ENCODE data around the gene NRXN3. TPM values are rescaled to one million over a fixed set of nuclear protein-coding genes. Genes with fewer than 3 reads are reported as not detected.

The NRXN3 gene
- total and polyA plus RNA-seq, 2 of the 13 experiments (the other 11 are each of a cell fraction or from before 2014, with no cell fraction given): 0.03 TPM; not detected in 1

GRCh38 chr14:78598046-78598920, 428.1 kb downstream of the NRXN3 start:
- Histone ChIP-seq H3K9ac (ENCODE audit: insufficient read depth, low read depth, low read length) (no peak overlapping the region), H3K79me2 (ENCODE audit: insufficient read depth, low read length) (no peaks in the 10 kb centered on the region), H2AFZ (ENCODE audit: low read length) (no peak overlapping the region), H3K9me3 (ENCODE audit: low read length) (no peaks in the 10 kb centered on the region), H3K4me2 (ENCODE audit: low read depth, low read length) (no peak overlapping the region), H4K20me1 (ENCODE audit: insufficient read depth, low read length) (no peaks in the 10 kb centered on the region), H3K27ac (ENCODE audit: extremely low read length, insufficient read depth, low read length) (no peak overlapping the region), H3K4me3 (replicated peaks in 1 of 3; ENCODE audit: insufficient read depth in 1 of 3, low read depth in 2 of 3, low read length in 3 of 3) (no peak overlapping the region), H3K27me3 (ENCODE audit: control insufficient read depth in 1 of 2, insufficient read depth in 2 of 2, low read length in 2 of 2) (no peaks in the 10 kb centered on the region), H3K4me1 (ENCODE audit: insufficient read depth, low read length) (no peaks in the 10 kb centered on the region), H3K36me3 (replicated peaks in 1 of 2; ENCODE audit: control insufficient read depth in 1 of 2, insufficient read depth in 2 of 2, low read length in 2 of 2) (no peaks in the 10 kb centered on the region)
- FAIRE-seq (peak; percentile 58), ATAC-seq (peak; percentile 99), DNase-seq (ENCODE audit: low spot score) (peak; percentile 44)
- whole genome bisulfite sequencing (ENCODE audit: low lambda C conversion rate): 33% methylated on average over 13 of the region's 13 CpGs
- no TSS peak for BruUV-seq (replicated peaks)
- in situ Hi-C loops (cut with HindIII; ENCODE audit: extremely low pct_ligation_motif_present, low pct_unique_long_range_greater_than_20kb): loop anchor here (10.0 to 25.0 kb wide), 2 partner anchors 573 to 736 kb away; no protein-coding TSS in a partner anchor
- intact Hi-C loops (cut with micrococcal nuclease; ENCODE audit: unreplicated experiment): loop anchor here (1.0 to 10.0 kb wide), 3 partner anchors 434 to 733 kb away; no protein-coding TSS in a partner anchor
- ChIA-PET POLR2A (no interaction called here), CTCF (ENCODE audit: low intra/inter-chr PET ratio, low total read pairs) (interaction anchor here (1.7 kb wide), 1 partner anchor 150 kb away, joined by 6 read pairs; no protein-coding TSS in a partner anchor)
- TF ChIP-seq DR1 (CRISPR knock-in tag; IDR thresholded peaks at IDR 0.05) (no peak), ZNF224 (CRISPR knock-in tag; IDR thresholded peaks at IDR 0.05) (no peak), ZNF790 (CRISPR knock-in tag; IDR thresholded peaks at IDR 0.05; ENCODE audit: borderline replicate concordance) (no peak), RBAK (CRISPR knock-in tag; IDR thresholded peaks at IDR 0.05) (no peak), ARID2 (CRISPR knock-in tag; IDR thresholded peaks at IDR 0.05; ENCODE audit: borderline replicate concordance) (no peak), ARHGAP35 (CRISPR knock-in tag; IDR thresholded peaks at IDR 0.05; ENCODE audit: borderline replicate concordance) (no peak), ZFP82 (CRISPR knock-in tag; IDR thresholded peaks at IDR 0.05; ENCODE audit: borderline replicate concordance) (no peak), XRCC5 (optimal IDR thresholded peaks at IDR 0.05; ENCODE audit: low read length) (peak; percentile 65), ZNF446 (CRISPR knock-in tag; IDR thresholded peaks at IDR 0.05) (no peak), ZNF740 (CRISPR knock-in tag; IDR thresholded peaks at IDR 0.05) (peak; percentile 94), SMC3 (IDR thresholded peaks at IDR 0.05; ENCODE audit: low read length) (peak; percentile 51; the same call in 1 of the 2 replicates), TEAD3 (CRISPR knock-in tag; optimal IDR thresholded peaks at IDR 0.05; ENCODE audit: borderline replicate concordance) (peak; percentile 99), TBL1XR1 (IDR thresholded peaks at IDR 0.05; ENCODE audit: borderline replicate concordance, low read length, partially characterized antibody) (no peak), HCFC1 (IDR thresholded peaks at IDR 0.05; ENCODE audit: low read depth, low read length) (no peak), ZNF597 (CRISPR knock-in tag; IDR thresholded peaks at IDR 0.05) (no peak), GPN1 (CRISPR knock-in tag; IDR thresholded peaks at IDR 0.05; ENCODE audit: borderline replicate concordance) (no peak), CTCF (CRISPR knock-in tag; IDR thresholded peaks at IDR 0.05) (peak; percentile 87), TARDBP (CRISPR knock-in tag; IDR thresholded peaks at IDR 0.05) (peak; percentile 21; the same call in 1 of the 2 replicates), STAG1 (CRISPR knock-in tag; IDR thresholded peaks at IDR 0.05) (peak; percentile 81), MED1 (CRISPR knock-in tag; IDR thresholded peaks at IDR 0.05) (0 out of 2 replicates have a peak, but pooled peaks have one; percentile 18), BHLHE40 (IDR thresholded peaks at IDR 0.05; ENCODE audit: low read length) (peak; percentile 86), RAD21 (CRISPR knock-in tag; IDR thresholded peaks at IDR 0.05) (0 out of 2 replicates have a peak, but pooled peaks have one; percentile 24)

All from HepG2 (cell line).